ENCODE data around the gene MIA.

DNA sequence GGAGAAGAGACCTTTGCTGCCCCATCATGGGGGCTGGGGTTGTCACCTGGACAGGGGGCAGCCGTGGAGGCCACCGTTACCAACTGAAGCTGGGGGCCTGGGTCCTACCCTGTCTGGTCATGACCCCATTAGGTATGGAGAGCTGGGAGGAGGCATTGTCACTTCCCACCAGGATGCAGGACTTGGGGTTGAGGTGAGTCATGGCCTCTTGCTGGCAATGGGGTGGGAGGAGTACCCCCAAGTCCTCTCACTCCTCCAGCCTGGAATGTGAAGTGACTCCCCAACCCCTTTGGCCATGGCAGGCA, 32.7 kb downstream of the MIA start:
- TF ChIP-seq EP300 (IDR thresholded peaks at IDR 0.05): no peak
- no peak for TF ChIP-seq POLR2A (IDR thresholded peaks at IDR 0.05)
- TF ChIP-seq CTCF (IDR thresholded peaks at IDR 0.05): no peak
- no peak for TF ChIP-seq POLR2AphosphoS5 (IDR thresholded peaks at IDR 0.05)

All from sigmoid colon (tissue), 4 donors.